C4-2B (cell line): ENCODE data around the gene CDRT4.

Experiments used
- ZFX ChIP-seq: fragments of 450-650 bp; IDR thresholded peaks from 2 replicates; pipeline ENCODE4 v1.6.1; 2017
- TF ChIP-seq, protein P1 (sequence below): fragments of 450-650 bp; conservative IDR thresholded peaks from 2 replicates; pipeline ENCODE4 v1.5.1; 2017; ENCODE audit warnings: mild to moderate bottlenecking

DNA sequence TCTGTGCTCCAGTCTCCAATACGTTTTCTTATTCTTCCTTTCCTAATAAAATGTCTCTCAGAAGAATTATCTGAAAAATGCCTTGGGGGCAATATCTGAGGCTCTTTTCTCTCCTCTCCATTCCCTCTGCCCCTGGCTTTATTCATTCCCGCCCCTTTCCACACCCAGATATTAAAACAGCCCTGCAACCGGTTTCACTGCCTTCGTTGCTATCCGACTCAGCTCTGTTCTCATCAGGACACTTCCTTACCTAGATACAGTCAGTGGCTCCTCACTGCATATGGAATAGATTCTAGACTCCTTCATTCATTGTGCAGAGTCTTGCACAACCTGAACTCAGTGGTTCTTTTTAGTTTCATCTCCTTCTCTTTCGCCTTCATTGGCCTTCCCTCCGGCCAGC is 74.0 kb downstream of the CDRT4 start:
- TF ChIP-seq, protein P1, sequence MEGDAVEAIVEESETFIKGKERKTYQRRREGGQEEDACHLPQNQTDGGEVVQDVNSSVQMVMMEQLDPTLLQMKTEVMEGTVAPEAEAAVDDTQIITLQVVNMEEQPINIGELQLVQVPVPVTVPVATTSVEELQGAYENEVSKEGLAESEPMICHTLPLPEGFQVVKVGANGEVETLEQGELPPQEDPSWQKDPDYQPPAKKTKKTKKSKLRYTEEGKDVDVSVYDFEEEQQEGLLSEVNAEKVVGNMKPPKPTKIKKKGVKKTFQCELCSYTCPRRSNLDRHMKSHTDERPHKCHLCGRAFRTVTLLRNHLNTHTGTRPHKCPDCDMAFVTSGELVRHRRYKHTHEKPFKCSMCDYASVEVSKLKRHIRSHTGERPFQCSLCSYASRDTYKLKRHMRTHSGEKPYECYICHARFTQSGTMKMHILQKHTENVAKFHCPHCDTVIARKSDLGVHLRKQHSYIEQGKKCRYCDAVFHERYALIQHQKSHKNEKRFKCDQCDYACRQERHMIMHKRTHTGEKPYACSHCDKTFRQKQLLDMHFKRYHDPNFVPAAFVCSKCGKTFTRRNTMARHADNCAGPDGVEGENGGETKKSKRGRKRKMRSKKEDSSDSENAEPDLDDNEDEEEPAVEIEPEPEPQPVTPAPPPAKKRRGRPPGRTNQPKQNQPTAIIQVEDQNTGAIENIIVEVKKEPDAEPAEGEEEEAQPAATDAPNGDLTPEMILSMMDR = no peak
- TF ChIP-seq ZFX = no peak
